Inferior parietal cortex (tissue), 1 donor: Measurements from ENCODE around the gene VAMP1.
"Not testable (repeated sequence)": the region's sequence is repeated elsewhere in the genome, so short reads cannot be mapped to it uniquely, and the experiment has no call there.

Source experiments
- DNase-seq: peaks from one replicate; pipeline ENCODE4 v3.0.0-alpha.2; 2016; ENCODE audit errors: extremely low spot score

Gene VAMP1, protein sequence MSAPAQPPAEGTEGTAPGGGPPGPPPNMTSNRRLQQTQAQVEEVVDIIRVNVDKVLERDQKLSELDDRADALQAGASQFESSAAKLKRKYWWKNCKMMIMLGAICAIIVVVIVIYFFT

DNA sequence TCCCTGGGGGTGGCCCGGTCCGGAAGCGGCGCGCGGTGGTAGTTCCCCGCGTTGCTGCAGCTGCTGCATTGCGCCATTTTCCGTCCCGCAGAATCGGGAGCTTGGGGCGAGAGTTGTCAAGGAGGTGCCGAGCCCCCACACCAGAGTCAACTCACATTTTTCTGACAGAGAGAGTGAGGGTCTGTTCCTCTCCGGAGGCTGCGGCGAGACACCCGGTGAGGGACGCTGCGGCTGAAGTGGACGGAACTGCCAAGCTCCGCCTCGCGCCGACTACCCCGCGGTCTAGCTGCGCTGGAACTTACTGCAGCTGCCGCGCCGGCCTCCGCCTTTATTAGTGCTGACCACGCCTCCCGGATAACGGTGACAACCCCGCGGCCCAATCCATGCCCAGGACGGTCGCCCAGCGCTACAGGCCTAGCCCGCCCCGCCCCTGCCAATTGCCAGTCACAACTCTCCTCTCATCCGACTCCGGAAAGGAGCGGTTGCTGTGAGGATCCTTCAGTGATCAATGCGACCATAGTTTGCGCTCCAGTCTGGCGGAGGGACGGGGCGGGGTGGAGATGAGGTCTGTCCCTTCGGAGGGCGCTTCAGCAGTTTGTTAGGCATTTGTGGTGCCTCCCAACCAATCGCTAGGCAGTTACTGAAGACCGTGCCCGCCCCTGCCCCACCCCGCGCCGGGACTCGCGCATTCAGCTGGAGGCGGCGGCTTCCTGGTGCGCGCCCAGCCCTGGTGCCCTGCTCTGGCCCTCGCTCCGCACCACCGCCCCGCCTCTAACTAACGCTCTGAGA is at the start of gene VAMP1:
VAMP1 (minus strand) TSS at position 303 of the 789 bp plus-strand sequence; CDS start at position 157, 146 bp downstream.
- peak; percentile 94 for DNase-seq

DNA sequence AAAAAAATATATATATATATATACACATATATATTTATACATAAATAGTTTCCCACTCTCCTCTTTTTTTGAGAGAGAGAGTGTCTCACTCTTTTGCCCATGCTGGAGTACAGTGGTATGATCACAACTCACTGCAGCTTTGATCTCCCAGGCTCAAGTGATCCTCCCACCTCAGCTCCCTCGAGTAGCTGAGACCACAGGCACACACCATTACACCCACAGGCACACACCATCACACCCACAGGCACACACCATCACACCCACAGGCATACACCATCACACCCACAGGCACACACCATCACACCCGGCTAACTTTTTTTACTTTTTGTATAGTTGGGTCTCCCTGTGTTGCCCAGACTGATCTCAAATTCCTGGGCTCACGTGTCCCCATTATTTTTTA is 49.7 kb upstream of the VAMP1 start:
- no peak for DNase-seq

DNA sequence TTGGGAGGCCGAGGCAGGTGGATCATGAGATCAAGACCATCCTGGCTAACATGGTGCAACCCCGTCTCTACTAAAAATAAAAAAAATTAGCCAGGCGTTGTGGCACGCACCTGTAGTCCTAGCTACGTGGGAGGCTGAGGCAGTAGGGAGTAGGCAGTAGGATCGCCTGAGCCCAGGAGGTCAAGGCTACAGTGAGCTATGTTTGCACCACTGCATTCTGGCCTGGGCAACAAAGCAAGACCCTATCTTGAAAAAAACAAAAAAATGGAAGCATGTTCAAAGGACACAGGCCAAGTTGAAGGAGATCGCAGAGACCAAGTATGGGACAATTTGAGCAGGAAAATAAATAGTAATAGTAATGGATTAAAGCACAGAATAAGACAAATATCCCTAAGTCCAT is 37.6 kb upstream of the VAMP1 start:
- DNase-seq = no peak

DNA sequence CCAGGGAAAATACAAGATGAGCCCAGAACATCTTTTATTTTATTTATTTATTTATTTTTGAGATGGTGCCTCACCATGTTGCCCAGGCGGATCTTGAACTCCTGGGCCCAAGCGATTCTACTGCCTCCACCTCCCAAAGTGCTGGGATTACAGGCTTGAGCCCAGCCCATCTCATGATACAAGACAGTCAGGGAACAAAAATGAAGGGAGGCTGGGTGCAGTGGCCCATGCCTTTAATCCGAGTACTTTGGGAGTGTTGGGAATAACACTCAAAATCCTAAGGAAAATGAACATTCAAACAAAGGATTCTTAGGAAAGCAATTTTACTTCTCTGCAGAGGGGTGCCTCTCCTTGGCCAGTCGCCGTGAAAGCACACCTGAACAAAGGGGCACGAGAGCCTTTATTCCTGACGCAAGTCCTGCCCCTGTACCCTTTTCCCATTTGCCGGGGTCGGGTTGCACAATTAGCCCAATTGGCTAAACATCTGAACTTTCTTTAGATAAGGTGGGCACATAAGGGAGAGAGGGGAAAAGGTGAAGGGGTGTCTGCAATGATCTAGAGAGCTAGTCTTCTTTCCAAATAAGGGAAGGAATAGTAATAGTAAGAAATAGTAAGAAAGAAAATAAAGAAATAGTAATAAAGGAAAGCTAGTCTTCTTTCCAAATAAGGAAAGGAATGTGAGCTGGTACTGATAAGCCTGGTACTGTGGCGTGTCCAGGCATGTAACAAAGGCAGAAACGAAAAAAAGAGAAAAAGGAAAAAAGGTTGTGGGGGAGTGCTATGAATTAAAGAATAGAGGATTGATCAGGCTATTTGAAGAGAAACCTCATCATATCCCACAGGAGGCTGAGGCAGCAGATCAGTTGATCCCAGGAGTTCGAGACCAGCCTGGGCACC is 36.9 kb upstream of the VAMP1 start:
- no peak for DNase-seq

DNA sequence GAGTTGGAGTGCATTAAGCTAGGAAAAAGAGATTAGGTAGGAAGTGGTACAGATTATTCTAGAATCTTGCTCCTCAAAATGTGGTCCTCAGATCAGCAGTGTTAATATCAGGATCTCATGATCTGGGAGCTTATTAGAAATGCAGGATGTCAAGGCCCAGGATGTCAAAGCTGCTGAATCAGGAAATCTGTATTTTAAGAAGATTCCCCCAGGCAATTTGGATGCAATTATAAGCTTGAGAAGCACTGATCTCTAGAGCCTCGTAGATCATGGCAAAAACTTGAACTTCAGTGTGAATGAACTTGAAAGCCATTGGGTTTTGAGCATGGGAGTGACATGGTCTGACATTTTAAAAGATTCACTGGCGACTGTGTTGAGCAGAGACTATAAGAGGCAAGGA is 30.0 kb upstream of the VAMP1 start:
- DNase-seq = no peak

DNA sequence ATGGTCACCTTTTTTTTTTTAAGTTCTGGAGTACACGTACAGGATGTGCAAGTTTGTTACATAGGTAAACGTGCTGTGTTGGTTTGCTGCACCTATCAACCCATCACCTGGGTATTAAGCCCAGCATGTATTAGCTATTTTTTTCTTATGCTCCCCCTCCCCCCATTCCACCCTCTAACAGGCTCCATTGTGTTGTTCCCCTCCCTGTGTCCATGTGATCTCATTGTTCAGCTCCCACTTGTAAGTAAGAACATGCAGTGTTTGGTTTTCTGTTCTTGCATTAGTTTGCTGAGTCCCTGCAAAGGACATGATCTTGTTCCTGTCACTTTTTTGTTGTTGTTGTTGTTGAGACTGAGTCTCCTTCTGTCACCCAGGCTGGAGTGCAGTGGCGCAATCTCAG is 26.8 kb upstream of the VAMP1 start:
- not testable (repeated sequence) for DNase-seq

DNA sequence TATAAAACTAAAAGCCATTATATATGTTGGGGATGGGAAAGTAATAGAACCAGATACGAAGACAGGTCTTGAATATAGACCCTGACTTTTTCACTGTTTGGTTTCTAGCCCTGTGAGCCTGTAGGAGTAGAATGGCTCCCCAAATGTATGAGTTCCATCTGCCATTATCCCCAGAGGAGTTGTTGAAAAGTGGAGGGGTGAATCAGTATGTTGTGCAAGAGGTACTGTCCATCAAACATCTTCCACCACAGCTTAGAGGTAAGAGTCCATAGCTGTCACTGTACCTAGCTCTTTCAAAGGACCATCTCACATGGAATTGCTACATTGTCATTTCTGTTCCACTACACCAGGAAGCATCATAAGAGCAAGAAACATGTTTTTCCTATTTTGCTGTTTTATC is 24.5 kb upstream of the VAMP1 start:
- DNase-seq = no peak

DNA sequence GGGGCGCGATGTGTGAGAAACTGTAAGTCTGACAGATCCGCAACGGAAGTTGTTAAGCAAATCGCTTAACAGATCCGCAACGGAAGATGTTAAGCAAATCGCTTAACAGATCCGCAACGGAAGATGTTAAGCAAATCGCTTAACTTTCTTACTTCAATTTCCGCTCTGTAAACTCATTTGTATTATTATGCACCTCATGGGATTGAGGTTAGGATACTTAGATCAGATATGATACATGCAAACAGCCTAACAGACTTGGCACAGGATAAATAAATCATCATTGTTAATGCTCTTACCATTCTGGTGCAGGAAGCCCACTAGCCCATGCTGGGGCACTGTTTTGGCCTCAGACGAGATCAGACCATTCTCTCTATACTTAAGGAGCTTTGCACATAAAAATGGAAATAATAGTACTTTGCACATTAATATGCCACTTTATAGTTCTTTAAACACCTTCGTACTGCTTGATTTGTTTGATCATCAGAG is 23.8 kb upstream of the VAMP1 start:
- DNase-seq = no peak

DNA sequence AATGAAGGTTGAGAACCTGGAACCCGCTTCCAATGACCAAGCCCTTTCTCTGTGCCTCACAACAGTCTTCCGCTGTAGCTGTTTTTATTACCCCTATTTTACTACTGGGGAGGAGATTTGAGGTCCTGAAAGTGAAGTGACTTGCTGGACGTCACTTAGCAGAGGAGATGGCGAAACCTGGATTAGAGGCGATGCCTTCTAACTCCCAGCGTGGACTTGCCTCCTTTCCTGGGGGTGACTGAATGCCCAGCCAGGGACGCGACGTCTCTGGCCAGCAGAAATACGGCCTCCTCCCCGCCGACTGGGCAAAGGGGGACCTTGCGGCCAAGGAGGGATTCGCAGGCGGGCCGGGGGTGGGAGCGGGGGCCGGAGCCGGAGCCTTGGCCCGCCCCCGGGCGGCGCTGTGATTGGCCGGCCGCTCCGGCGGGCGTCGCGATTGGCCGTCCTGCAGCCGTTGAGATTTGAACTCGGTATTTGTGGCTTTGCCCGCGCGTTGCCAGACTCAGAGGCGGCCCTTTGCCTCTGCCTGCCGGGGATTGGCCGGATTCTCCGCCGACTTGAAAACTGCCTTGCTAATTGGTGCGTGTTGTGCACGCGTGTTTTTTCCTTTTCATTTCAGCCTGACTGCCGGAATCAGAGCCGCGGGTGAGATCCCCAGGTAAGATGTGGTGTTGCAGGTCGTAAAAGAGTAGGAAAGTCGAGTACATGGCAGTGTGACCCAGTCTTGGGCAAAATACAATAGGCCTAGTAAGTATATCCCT is 23.2 kb upstream of the VAMP1 start, which contains the start of gene NCAPD2:
NCAPD2 (plus strand) TSS at position 606 of the 761 bp plus-strand sequence. CDS start 997 bp downstream, outside the sequence.
- peak; percentile 96 for DNase-seq

DNA sequence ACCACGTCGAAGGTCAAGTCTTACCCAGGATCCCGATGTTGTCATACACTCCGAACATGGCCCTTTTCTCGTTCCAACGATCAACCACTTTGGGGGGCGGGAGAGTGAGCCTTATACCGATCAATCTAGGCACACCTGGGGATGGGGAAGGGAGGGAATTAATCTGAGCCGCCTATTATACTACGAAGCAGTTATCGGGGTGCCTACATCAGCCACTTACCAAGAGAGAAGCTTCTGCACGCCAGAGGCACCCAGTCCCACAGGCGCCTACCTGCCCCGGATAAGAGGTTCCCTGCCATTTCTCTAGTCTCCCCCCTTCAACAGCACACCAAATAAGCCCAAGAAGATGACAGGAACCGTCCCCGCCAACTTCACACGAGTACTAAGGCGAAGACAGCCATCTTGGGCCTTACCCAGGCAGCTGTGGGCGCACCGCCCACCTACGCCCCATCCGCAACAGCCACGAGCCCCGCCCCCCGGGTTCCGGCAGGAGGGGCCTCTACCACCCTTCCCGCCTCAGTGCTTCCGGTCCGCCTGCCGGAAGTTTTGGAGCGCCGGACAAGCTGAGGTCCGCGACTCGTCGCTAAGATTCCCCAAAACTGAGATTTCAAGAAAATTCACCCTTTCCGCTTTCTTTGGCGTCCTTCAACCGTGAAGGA is 22.5 kb upstream of the VAMP1 start, which contains the start of gene MRPL51:
MRPL51 (minus strand) TSS at position 425 of the 659 bp plus-strand sequence; CDS start at position 299, 126 bp downstream.
- peak; percentile 93 for DNase-seq

DNA sequence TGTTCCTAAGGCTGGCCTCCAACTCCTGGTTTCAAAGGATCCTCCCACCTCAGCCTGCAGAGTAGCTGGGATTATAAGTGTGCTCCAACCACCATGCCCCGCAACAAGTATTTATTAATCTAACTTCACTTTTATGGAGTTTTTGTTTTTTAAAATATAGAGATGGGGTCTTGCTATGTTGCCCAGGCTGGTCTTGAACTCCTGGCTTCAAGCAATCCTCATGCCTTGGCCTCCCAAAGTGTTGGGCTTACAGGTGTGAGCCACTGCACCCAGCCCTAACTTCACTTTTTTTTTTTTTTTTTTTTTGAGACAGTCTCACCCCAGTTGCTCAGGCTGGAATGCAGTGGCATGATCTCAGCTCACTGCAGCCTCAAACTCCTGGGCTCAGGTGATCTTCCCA is 20.2 kb upstream of the VAMP1 start:
- DNase-seq = not testable (repeated sequence)

DNA sequence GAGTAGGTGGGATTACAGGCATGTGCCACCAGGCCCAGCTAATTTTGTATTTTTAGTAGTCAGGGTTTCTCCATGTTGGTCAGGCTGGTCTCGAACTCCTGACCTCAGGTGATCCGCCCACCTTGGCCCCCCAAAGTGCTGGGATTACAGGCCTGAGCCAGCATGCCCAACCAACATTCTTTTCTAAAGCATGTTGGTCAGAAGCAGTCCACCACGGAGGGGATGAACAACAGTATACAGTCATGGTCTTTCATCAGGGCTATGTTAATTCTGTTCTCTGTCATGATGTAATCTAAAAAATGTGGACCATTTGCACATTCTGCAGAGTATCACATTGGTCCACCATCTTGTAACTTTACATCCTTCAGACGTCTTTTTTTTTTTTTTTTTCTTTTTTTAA is 19.0 kb upstream of the VAMP1 start:
- no peak for DNase-seq

DNA sequence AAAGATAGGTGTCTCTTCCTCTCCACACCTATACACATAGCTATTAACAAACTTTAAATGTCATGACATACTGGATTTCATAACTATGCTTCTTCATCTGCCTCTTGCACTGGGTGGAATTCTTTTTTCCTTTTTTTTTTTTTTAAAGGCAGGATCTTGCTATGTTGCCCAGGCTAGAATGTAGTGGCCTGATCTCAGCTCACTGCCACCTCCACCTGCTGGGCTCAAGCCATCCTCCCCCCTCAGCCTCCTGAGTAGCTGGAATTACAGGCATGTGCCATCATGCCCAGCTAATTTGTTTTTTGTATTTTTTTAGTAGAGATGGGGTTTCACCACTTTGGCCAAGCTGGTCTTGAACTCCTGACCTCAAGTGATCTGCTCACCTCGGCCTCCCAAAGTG is 17.8 kb upstream of the VAMP1 start:
- DNase-seq = no peak

DNA sequence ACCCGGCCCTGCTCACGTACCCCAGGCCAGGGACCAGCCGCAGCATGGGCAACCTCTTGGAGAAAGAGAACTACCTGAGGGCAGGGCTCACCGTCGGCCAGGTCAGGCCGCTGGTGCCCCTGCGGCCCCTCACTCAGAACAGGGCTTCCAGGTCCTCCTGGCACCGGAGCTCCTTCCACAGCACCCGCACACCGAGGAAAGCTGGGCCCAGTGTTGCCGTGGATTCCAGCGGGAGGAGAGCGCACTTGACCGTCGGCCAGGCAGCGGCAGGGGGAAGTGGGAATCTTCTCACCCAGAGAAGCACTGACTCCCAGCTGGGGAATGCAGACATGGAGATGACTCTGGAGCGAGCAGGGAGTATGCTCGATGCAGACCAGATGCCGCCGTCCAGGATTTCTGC is 7.9 kb upstream of the VAMP1 start:
- no peak for DNase-seq

DNA sequence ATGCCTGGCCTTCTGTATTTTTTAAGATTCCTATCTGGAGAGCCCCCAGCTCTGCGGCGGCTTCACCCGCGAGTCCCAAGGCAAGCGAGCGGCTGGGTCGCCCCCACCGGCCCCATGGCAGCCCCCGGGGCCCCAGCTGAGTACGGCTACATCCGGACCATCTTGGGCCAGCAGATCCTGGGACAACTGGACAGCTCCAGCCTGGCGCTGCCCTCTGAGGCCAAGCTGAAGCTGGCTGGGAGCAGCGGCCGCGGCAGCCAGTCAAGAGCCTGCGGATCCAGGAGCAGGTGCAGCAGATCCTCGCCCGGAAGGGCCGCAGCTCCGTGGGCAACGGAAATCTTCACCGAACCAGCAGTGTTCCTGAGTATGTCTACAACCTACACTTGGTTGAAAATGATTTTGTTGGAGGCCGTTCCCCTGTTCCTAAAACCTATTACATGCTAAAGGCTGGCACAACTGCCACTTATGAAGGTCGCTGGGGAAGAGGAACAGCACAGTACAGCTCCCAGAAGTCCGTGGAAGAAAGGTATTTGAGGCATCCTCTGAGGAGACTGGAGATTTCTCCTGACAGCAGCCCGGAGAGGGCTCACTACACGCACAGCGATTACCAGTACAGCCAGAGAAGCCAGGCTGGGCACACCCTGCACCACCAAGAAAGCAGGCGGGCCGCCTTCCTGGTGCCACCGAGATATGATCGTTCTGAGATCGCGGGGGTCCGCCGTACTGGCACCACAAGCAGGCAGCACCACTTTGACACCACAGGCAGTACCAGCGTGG is 7.3 kb upstream of the VAMP1 start:
- DNase-seq = not testable (repeated sequence)

DNA sequence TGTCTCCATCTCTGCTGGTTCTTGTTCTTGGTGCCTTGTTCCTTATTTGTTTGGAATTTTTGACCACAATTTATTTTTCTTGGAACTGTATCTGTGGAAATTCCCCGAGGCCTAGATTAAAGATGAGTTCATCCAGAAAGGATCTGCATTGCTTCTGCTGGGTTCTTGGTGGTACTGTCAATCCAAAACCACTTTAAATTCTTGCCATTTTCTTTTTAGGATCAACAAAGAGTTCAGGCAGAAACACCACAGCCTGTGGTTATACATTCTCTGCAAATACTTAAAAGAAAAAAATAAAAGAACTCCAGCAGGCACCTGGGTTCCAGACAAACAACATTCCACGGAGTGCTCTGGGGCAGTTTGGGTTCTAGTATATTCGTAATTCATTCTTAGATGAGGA is 6.0 kb upstream of the VAMP1 start:
- no peak for DNase-seq

DNA sequence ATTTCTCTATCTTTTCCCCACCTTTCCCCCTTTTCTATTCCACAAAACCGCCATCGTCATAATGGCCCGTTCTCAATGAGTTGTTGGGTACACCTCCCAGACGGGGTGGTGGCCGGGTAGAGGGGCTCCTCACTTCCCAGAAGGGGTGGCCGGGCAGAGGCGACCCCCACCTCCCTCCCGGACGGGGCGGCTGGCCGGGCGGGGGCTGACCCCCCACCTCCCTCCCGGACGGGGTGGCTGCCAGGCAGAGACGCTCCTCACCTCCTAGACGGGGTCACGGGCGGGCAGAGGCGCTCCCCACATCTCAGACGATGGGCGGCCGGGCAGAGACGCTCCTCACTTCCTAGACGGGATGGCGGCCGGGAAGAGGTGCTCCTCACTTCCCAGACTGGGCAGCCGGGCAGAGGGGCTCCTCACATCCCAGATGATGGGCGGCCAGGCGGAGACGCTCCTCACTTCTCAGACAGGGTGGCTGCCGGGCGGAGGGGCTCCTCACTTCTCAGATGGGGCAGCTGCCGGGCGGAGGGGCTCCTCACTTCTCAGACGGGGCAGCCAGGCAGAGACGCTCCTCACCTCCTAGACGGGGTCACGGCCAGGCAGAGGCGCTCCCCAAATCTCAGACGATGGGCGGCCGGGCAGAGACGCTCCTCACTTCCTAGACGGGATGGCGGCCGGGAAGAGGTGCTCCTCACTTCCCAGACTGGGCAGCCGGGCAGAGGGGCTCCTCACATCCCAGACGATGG is 4.9 kb upstream of the VAMP1 start:
- DNase-seq = not testable (repeated sequence)

DNA sequence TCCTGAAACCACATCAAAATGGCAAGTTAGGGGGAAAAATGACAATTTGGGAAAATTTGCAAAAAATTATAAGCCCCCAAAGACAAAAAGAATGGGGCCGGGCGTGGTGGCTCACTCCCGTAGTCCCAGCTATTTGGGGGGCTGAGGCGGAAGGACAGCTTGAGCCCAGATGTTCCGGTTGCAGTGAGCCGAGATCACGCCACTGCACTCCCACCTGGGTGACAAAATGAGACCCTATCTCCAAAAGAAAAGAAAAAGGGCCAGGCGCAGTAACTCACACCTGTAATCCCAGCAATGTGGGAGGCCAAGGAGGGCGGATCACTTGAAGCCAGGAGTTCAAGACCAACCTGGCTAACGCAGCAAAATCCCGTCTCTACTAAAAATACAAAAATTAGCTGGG is 2.0 kb upstream of the VAMP1 start:
- no peak for DNase-seq

DNA sequence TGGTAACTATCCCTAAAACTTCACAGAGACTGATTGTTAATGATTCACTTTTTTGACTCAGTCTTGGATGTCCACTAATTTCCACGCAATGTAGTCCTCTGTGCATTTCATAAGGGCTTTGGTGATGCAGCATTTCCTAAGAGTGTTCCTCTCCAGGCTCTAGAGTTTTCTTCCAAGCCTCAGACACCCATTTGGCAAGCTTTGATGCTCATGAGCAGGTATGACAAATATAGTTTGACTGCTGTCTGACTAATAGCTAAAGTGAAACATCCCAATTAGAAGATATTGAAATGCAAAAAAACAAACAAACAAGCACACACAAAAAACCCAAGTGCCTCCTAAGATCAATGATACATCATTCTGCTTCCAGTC is 1.5 kb upstream of the VAMP1 start:
- DNase-seq = no peak
